ENCODE measurements around the gene MRAP2. TPM values are rescaled to one million over a fixed set of nuclear protein-coding genes. Genes with fewer than 3 reads are reported as not detected.

Gene MRAP2
- not detected for total RNA-seq

GRCh38 chr6:84033523-84034451 is at the start of gene MRAP2:
Gene MRAP2 (plus strand): TSS chr6:84033772. CDS start chr6:84055319, 21,547 bp downstream.

Other genes starting within 250 kb of the MRAP2 start
- gene RIPPLY2, start 180.4 kb upstream of the MRAP2 start, total RNA-seq = not detected
- 10 to 100 TPM; 24.6 to 29.3 TPM for gene CYB5R4, start 174.1 kb upstream of the MRAP2 start, total RNA-seq
- gene CEP162, start 193.9 kb downstream of the MRAP2 start, total RNA-seq = 1 to 10 TPM; 7.8 to 9.0 TPM

All from activated naive CD4-positive, alpha-beta T cell treated with anti-CD3 and anti-CD28 coated beads, Interleukin-2, amount 10 ng/mL, durations not matched to agents 5 hours and 36 hours (primary cell).